Liver (tissue), 9 donors: ENCODE results near the gene ORAI1. TPM values are rescaled to one million over a fixed set of nuclear protein-coding genes. Genes with fewer than 3 reads are reported as not detected.

ENCODE experiments used
- DNase-seq: peaks from one replicate; pipeline ENCODE4 v3.0.0-alpha.2; 2017; ENCODE audit warnings: low spot score
- H3K27ac ChIP-seq, 2 donors: one replicate each; pipeline ENCODE4 v1.7.0; 2013; ENCODE audit warnings: inconsistent platforms in 2 of 2, low read length in 2 of 2, control low read depth in 1 of 2, low read depth in 1 of 2, mild to moderate bottlenecking in 1 of 2
- H3K27me3 ChIP-seq, 4 donors: one replicate each; pipeline versions ENCODE4 v1.6.1 to v1.7.0; 2013; ENCODE audit warnings: low read length in 3 of 4, inconsistent platforms in 1 of 4, mild to moderate bottlenecking in 1 of 4, moderate library complexity in 1 of 4; ENCODE audit not compliant: control insufficient read depth in 4 of 4, insufficient read depth in 4 of 4
- H3K36me3 ChIP-seq, 4 donors: one replicate each; pipeline versions ENCODE4 v1.6.1 to v1.7.0; 2013; ENCODE audit warnings: low read length in 3 of 4, mild to moderate bottlenecking in 3 of 4, low read depth in 1 of 4, moderate library complexity in 1 of 4; ENCODE audit not compliant: control insufficient read depth in 4 of 4, insufficient read depth in 3 of 4
- H3K4me1 ChIP-seq, 4 donors: one replicate each; pipeline versions ENCODE4 v1.6.1 to v1.7.0; 2013; ENCODE audit warnings: low read length in 3 of 4, mild to moderate bottlenecking in 3 of 4, moderate library complexity in 1 of 4; ENCODE audit not compliant: control insufficient read depth in 4 of 4, insufficient read depth in 4 of 4
- H3K4me3 ChIP-seq, 3 donors: one replicate each; pipeline versions ENCODE4 v1.6.1 to v1.7.0; 2013; ENCODE audit warnings: low read length in 3 of 3, control low read depth in 1 of 3, low read depth in 1 of 3, mild to moderate bottlenecking in 1 of 3
- H3K9ac ChIP-seq, 2 donors: one replicate each; pipeline ENCODE4 v1.7.0; 2013; ENCODE audit warnings: low read length in 2 of 2, mild to moderate bottlenecking in 2 of 2, moderate library complexity in 2 of 2, control low read depth in 1 of 2, low read depth in 1 of 2
- H3K9me3 ChIP-seq, 4 donors: one replicate each; pipeline versions ENCODE4 v1.6.1 to v1.7.0; 2013; ENCODE audit warnings: low read length in 3 of 4; ENCODE audit not compliant: control insufficient read depth in 4 of 4
- EGR1 ChIP-seq, 2 donors: IDR thresholded peaks; 2 replicates each; pipeline ENCODE4 v1.6.1; 2016 to 2018; ENCODE audit warnings: antibody characterized with exemption in 2 of 2, low read depth in 2 of 2
- FOXA1 ChIP-seq: IDR thresholded peaks from 2 replicates; pipeline ENCODE4 v1.6.1; 2016; ENCODE audit warnings: antibody characterized with exemption
- FOXA2 ChIP-seq: IDR thresholded peaks from 2 replicates; pipeline ENCODE4 v1.6.1; 2016; ENCODE audit warnings: antibody characterized with exemption
- GABPA ChIP-seq, 2 donors: IDR thresholded peaks in 1 of 2; conservative IDR thresholded peaks in 1 of 2; 2 replicates each; pipeline ENCODE4 v1.6.1; 2016; ENCODE audit warnings: antibody characterized with exemption in 2 of 2, mild to moderate bottlenecking in 1 of 2, moderate library complexity in 1 of 2
- HNF4A ChIP-seq, 2 donors: conservative IDR thresholded peaks; 2 replicates each; pipeline ENCODE4 v1.6.1; 2016; ENCODE audit warnings: antibody characterized with exemption in 2 of 2, mild to moderate bottlenecking in 2 of 2
- HNF4G ChIP-seq: IDR thresholded peaks from 2 replicates; pipeline ENCODE4 v1.6.1; 2016; ENCODE audit warnings: antibody characterized with exemption
- JUND ChIP-seq, 2 donors: IDR thresholded peaks; 2 replicates each; pipeline ENCODE4 v1.6.1; 2016; ENCODE audit warnings: antibody characterized with exemption in 2 of 2
- NR2F2 ChIP-seq: IDR thresholded peaks from 2 replicates; pipeline ENCODE4 v1.6.1; 2016; ENCODE audit warnings: antibody characterized with exemption
- RAD21 ChIP-seq, 2 donors: IDR thresholded peaks; 2 replicates each; pipeline ENCODE4 v1.6.1; 2016; ENCODE audit warnings: antibody characterized with exemption in 2 of 2, mild to moderate bottlenecking in 2 of 2
- RXRA ChIP-seq, 2 donors: IDR thresholded peaks; 2 replicates each; pipeline ENCODE4 v1.6.1; 2017 to 2018; ENCODE audit warnings: antibody characterized with exemption in 2 of 2, mild to moderate bottlenecking in 1 of 2
- SP1 ChIP-seq: IDR thresholded peaks from 2 replicates; pipeline ENCODE4 v1.6.1; 2018; ENCODE audit warnings: antibody characterized with exemption, mild to moderate bottlenecking
- TAF1 ChIP-seq: conservative IDR thresholded peaks from 2 replicates; pipeline ENCODE4 v1.6.1; 2016; ENCODE audit warnings: antibody characterized with exemption, mild to moderate bottlenecking
- YY1 ChIP-seq: IDR thresholded peaks from 2 replicates; pipeline ENCODE4 v1.6.1; 2016; ENCODE audit warnings: antibody characterized with exemption, mild to moderate bottlenecking
- WGBS: extraction: QIAGEN DNeasy Blood & Tissue Kit; methylation state at CpG from one replicate; pipeline ENCODE4 v1.1.7; 2013; 5-methylcytosine and 5-hydroxymethylcytosine counted together
- polyA plus RNA-seq, 2 donors: library from polyadenylated mRNA; stranded (reverse) in 1 of 2; unstranded in 1 of 2; fragments of 200-250 nt in 1 of 2; fragments of >200 nt in 1 of 2; fragmentation: Nextera tagmentation in 1 of 2; extraction: Ambion mirVana in 1 of 2; gene quantifications; one replicate each; pipeline versions ENCODE4 v1.2.1 to v1.2.3, GENCODE V29; 2013 to 2015
- total RNA-seq, 2 donors: library from RNA; depleted of rRNA; stranded (reverse); fragments of >200 nt; gene quantifications; one replicate each; pipeline ENCODE4 v1.2.3, GENCODE V29; 2014
- TF ChIP-seq, protein P1 (sequence below): IDR thresholded peaks from 2 replicates; pipeline ENCODE4 v1.6.1; 2016; ENCODE audit warnings: antibody characterized with exemption
- TF ChIP-seq, protein P2 (sequence below): IDR thresholded peaks from 2 replicates; pipeline ENCODE4 v1.6.1; 2016; ENCODE audit warnings: antibody characterized with exemption, mild to moderate bottlenecking
- TF ChIP-seq, protein P3 (sequence below): fragments of 150-350 bp; IDR thresholded peaks from 2 replicates; pipeline ENCODE4 v1.5.1; 2017; ENCODE audit warnings: improper control_type of control experiment, low read depth, low read length; ENCODE audit not compliant: missing input control
- TF ChIP-seq, protein P4 (sequence below): IDR thresholded peaks from 2 replicates; pipeline ENCODE4 v1.6.1; 2016; ENCODE audit warnings: antibody characterized with exemption
- TF ChIP-seq, protein P5 (sequence below): IDR thresholded peaks from 2 replicates; pipeline ENCODE4 v1.6.1; 2016; ENCODE audit warnings: antibody characterized with exemption
- donor health status: healthy.
- donor health status: healthy.
- donor health status: healthy.
- donor health status: healthy.
- donor health status: healthy.

Gene ORAI1
- total RNA-seq (1 to 10 TPM; 5.3 to 8.7 TPM), polyA plus RNA-seq (10 to 100 TPM in 1 of 2 donors, 1 to 10 TPM in 1; 9.8 to 10.9 TPM)

DNA sequence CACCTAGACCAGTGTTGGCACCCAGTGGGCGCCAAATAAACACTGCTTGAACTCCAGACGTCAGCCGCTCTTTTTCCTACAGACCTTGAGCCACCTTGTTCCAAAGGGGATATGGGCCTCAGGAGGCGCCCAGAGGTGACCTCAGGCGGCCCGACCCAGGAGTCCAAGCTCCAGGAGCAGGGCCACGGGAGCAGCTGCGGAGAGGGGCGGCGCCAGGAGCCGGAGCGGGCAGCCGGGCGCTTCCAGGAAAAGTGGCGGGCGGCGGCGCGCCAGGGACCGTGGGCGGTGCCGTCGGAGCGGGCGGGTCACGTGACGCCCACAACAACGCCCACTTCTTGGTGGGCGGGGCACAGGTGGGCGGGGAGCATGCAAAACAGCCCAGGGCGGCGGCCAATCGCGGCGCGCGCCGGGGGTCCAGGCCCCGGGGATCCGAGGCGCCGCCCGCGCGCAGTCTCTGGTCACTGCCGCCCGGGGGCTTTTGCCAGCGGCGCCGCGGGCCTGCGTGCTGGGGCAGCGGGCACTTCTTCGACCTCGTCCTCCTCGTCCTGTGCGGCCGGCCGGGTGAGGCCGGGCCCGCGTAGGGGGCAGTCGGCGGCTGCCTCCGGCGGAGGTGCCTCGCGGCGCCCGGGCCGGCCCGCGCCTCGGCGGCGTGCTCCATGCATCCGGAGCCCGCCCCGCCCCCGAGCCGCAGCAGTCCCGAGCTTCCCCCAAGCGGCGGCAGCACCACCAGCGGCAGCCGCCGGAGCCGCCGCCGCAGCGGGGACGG lies at the start of gene ORAI1:
TSS of gene ORAI1 (plus strand) at position 444 of the 766 bp plus-strand sequence.
- Histone ChIP-seq H3K4me3 (peak within 1 kb of the TSS; percentile 76 to 81 (median 78)), H3K36me3 (peaks cover 0 to 3% (median 0%) of the 10 kb centered on the region in 4 donors), H3K9me3 (no peaks in the 10 kb centered on the region), H3K27me3 (no peaks in the 10 kb centered on the region), H3K27ac (peak within 1 kb of the TSS; percentile 90 to 94), H3K9ac (peak within 1 kb of the TSS; percentile 84 to 89), H3K4me1 (peaks cover 0 to 28% (median 18%) of the 10 kb centered on the region in 4 donors)
- TF ChIP-seq FOXA2 = no peak
- TF ChIP-seq JUND (IDR thresholded peaks at IDR 0.05) = peak in 1 of 2 donors; percentile 17
- TF ChIP-seq SP1 = peak; percentile 71
- no peak for TF ChIP-seq NR2F2
- TF ChIP-seq, protein P1, sequence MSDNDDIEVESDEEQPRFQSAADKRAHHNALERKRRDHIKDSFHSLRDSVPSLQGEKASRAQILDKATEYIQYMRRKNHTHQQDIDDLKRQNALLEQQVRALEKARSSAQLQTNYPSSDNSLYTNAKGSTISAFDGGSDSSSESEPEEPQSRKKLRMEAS = no peak
- no peak for TF ChIP-seq HNF4G
- TF ChIP-seq EGR1 (IDR thresholded peaks at IDR 0.05; ENCODE audit: low read depth in 2 of 2) = peak; percentile 74 to 84
- TF ChIP-seq FOXA1 = no peak
- TF ChIP-seq, protein P2, sequence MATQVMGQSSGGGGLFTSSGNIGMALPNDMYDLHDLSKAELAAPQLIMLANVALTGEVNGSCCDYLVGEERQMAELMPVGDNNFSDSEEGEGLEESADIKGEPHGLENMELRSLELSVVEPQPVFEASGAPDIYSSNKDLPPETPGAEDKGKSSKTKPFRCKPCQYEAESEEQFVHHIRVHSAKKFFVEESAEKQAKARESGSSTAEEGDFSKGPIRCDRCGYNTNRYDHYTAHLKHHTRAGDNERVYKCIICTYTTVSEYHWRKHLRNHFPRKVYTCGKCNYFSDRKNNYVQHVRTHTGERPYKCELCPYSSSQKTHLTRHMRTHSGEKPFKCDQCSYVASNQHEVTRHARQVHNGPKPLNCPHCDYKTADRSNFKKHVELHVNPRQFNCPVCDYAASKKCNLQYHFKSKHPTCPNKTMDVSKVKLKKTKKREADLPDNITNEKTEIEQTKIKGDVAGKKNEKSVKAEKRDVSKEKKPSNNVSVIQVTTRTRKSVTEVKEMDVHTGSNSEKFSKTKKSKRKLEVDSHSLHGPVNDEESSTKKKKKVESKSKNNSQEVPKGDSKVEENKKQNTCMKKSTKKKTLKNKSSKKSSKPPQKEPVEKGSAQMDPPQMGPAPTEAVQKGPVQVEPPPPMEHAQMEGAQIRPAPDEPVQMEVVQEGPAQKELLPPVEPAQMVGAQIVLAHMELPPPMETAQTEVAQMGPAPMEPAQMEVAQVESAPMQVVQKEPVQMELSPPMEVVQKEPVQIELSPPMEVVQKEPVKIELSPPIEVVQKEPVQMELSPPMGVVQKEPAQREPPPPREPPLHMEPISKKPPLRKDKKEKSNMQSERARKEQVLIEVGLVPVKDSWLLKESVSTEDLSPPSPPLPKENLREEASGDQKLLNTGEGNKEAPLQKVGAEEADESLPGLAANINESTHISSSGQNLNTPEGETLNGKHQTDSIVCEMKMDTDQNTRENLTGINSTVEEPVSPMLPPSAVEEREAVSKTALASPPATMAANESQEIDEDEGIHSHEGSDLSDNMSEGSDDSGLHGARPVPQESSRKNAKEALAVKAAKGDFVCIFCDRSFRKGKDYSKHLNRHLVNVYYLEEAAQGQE = peak; percentile 39
- peak; percentile 25 for TF ChIP-seq YY1
- TF ChIP-seq RAD21 (IDR thresholded peaks at IDR 0.05) = peak in 1 of 2 donors; percentile 17
- TF ChIP-seq TAF1 = no peak
- TF ChIP-seq, protein P3, sequence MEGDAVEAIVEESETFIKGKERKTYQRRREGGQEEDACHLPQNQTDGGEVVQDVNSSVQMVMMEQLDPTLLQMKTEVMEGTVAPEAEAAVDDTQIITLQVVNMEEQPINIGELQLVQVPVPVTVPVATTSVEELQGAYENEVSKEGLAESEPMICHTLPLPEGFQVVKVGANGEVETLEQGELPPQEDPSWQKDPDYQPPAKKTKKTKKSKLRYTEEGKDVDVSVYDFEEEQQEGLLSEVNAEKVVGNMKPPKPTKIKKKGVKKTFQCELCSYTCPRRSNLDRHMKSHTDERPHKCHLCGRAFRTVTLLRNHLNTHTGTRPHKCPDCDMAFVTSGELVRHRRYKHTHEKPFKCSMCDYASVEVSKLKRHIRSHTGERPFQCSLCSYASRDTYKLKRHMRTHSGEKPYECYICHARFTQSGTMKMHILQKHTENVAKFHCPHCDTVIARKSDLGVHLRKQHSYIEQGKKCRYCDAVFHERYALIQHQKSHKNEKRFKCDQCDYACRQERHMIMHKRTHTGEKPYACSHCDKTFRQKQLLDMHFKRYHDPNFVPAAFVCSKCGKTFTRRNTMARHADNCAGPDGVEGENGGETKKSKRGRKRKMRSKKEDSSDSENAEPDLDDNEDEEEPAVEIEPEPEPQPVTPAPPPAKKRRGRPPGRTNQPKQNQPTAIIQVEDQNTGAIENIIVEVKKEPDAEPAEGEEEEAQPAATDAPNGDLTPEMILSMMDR = peak; percentile 27
- TF ChIP-seq, protein P4, sequence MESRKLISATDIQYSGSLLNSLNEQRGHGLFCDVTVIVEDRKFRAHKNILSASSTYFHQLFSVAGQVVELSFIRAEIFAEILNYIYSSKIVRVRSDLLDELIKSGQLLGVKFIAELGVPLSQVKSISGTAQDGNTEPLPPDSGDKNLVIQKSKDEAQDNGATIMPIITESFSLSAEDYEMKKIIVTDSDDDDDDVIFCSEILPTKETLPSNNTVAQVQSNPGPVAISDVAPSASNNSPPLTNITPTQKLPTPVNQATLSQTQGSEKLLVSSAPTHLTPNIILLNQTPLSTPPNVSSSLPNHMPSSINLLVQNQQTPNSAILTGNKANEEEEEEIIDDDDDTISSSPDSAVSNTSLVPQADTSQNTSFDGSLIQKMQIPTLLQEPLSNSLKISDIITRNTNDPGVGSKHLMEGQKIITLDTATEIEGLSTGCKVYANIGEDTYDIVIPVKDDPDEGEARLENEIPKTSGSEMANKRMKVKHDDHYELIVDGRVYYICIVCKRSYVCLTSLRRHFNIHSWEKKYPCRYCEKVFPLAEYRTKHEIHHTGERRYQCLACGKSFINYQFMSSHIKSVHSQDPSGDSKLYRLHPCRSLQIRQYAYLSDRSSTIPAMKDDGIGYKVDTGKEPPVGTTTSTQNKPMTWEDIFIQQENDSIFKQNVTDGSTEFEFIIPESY = no peak
- TF ChIP-seq RXRA (IDR thresholded peaks at IDR 0.05) = peak; percentile 70 to 85
- peak; percentile 75 to 82 for TF ChIP-seq HNF4A (conservative IDR thresholded peaks at IDR 0.05)
- TF ChIP-seq GABPA (IDR thresholded peaks at IDR 0.05 in 1 of 2, conservative IDR thresholded peaks at IDR 0.05 in 1 of 2) = no peak
- TF ChIP-seq, protein P5, sequence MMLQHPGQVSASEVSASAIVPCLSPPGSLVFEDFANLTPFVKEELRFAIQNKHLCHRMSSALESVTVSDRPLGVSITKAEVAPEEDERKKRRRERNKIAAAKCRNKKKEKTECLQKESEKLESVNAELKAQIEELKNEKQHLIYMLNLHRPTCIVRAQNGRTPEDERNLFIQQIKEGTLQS = no peak
- peak; percentile 99 for DNase-seq
- WGBS = under 1% methylated on average over 92 of the region's 92 CpGs
